Measurements from ENCODE around the gene TENM4. TPM values are rescaled to one million over a fixed set of nuclear protein-coding genes. Genes with fewer than 3 reads are reported as not detected.

Gene TENM4
- total RNA-seq, 4 donors from 2014 or later, result 0.02 to 0.82 (median 0.23) TPM

GRCh38 chr11:78740199-78741071 is 700.4 kb downstream of the TENM4 start:
- TF ChIP-seq CTCF (IDR thresholded peaks at IDR 0.05 in 4 of 5, conservative IDR thresholded peaks at IDR 0.05 in 1 of 5) (no peak), POLR2A (IDR thresholded peaks at IDR 0.05) (no peak)
- ATAC-seq (no peak), DNase-seq (no peak)
- Histone ChIP-seq H3K4me3 (no peak overlapping the region), H3K4me1 (no peaks in the 10 kb centered on the region), H3K9me3 (no peaks in the 10 kb centered on the region), H3K27ac (no peak overlapping the region), H3K27me3 (no peaks in the 10 kb centered on the region), H3K36me3 (no peaks in the 10 kb centered on the region)
- in situ Hi-C loops (cut with MboI; ENCODE audit: low sequenced_read_pairs in 4 of 4), result no loop called here
- intact Hi-C loops (cut with DNase I; ENCODE audit: low total_unique reads), result no loop called here

GRCh38 chr11:78737891-78738290 is 702.9 kb downstream of the TENM4 start:
- in situ Hi-C loops (cut with MboI; ENCODE audit: low sequenced_read_pairs in 4 of 4), result no loop called here
- TF ChIP-seq POLR2A (IDR thresholded peaks at IDR 0.05), result no peak
- TF ChIP-seq CTCF (IDR thresholded peaks at IDR 0.05 in 4 of 5, conservative IDR thresholded peaks at IDR 0.05 in 1 of 5), result no peak
- intact Hi-C loops (cut with DNase I; ENCODE audit: low total_unique reads), result no loop called here
- Histone ChIP-seq H3K36me3 (no peaks in the 10 kb centered on the region), H3K27ac (no peak overlapping the region), H3K4me3 (no peak overlapping the region), H3K27me3 (no peaks in the 10 kb centered on the region), H3K4me1 (no peaks in the 10 kb centered on the region), H3K9me3 (no peaks in the 10 kb centered on the region)
- ATAC-seq (no peak), DNase-seq (no peak)

- H3K9me3 ChIP-seq, result no peaks in the 10 kb centered on the region
- DNase-seq (no peak), ATAC-seq (no peak)
- intact Hi-C loops (cut with DNase I; ENCODE audit: low total_unique reads) (no loop called here), in situ Hi-C loops (cut with MboI; ENCODE audit: low sequenced_read_pairs in 4 of 4) (no loop called here)
- H3K27me3 ChIP-seq, result no peaks in the 10 kb centered on the region
- H3K27ac ChIP-seq, result no peak overlapping the region
- no peak overlapping the region for H3K4me3 ChIP-seq
- H3K4me1 ChIP-seq, result no peaks in the 10 kb centered on the region
- no peaks in the 10 kb centered on the region for H3K36me3 ChIP-seq
- no peak for TF ChIP-seq POLR2A (IDR thresholded peaks at IDR 0.05)
- TF ChIP-seq CTCF (IDR thresholded peaks at IDR 0.05 in 4 of 5, conservative IDR thresholded peaks at IDR 0.05 in 1 of 5), result no peak
Observed at GRCh38 chr11:78737301-78737700, 703.5 kb downstream of the TENM4 start.

- ATAC-seq, result no peak
- intact Hi-C loops (cut with DNase I; ENCODE audit: low total_unique reads) (no loop called here), in situ Hi-C loops (cut with MboI; ENCODE audit: low sequenced_read_pairs in 4 of 4) (no loop called here)
- H3K27me3 ChIP-seq, result no peaks in the 10 kb centered on the region
- no peaks in the 10 kb centered on the region for H3K9me3 ChIP-seq
- no peak overlapping the region for H3K4me3 ChIP-seq
- DNase-seq, result no peak
- H3K36me3 ChIP-seq, result no peaks in the 10 kb centered on the region
- no peaks in the 10 kb centered on the region for H3K4me1 ChIP-seq
- TF ChIP-seq CTCF (IDR thresholded peaks at IDR 0.05 in 4 of 5, conservative IDR thresholded peaks at IDR 0.05 in 1 of 5), result no peak
- TF ChIP-seq POLR2A (IDR thresholded peaks at IDR 0.05), result no peak
- no peak overlapping the region for H3K27ac ChIP-seq
Observed at GRCh38 chr11:78735711-78736110, 705.1 kb downstream of the TENM4 start.

Data from gastrocnemius medialis (tissue), 4 donors.